ENCODE results near the gene DESI1. TPM values are rescaled to one million over a fixed set of nuclear protein-coding genes. Genes with fewer than 3 reads are reported as not detected.

DESI1 gene
- total and polyA plus RNA-seq, 7 experiments from 2014 or later, result 10.9 to 45.7 (median 23.7) TPM

DNA sequence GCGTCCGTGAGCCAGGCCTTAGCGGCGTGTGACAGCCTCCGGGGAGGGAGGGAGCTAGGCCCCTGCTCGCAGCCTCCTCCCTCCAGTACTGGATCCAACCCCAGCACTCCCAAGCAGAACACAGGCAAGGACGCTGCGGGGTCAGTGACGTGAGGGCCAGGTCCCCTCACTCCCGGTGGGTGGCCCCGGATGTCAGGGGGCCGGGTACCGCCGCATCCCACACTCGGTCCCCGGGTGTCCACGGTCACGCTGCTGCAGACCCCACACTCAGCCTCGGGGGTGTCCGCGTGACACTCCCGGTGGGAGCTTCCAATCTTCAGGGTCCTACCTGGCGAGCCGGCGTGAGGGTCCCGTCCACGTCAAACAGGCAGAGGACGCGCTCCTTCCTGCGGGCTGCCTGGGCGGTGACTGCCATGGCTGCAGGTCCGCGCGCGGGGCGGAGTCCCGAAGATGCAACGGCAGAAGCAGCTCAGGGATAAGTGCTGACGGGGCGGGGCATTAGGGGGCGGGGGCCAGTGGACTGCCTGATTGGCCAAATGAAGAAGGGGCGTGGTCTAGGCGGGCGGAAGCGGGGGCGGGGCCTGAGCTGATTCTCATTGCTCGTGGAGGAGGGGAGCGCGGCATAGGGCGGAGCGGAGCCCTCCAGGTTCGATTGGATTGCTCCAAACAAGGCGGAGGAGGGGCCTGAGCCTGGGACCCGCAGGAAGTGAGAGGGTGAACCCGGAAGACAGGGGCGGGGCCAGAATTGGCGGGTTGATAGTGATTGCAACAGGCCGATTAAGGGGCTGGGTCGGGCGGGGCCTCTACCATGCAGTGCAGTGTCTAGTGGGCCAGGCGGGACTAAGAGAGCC lies 31.2 kb downstream of the DESI1 start, which contains the start of gene PMM1:
PMM1 (minus strand) TSS at position 450 of the 851 bp plus-strand sequence; CDS start at position 415, 35 bp downstream.
- Mint-ChIP-seq H3K4me1 (peaks cover 5 to 28% (median 22%) of the 10 kb centered on the region in 7 donors), H3K27me3 (no peaks in the 10 kb centered on the region), H3K4me3 (peak within 1 kb of the TSS; percentile 76 to 96 (median 93)), H3K9me3 (no peaks in the 10 kb centered on the region), H3K27ac (peak within 1 kb of the TSS; percentile 81 to 93 (median 86)), H3K36me3 (peaks cover 0 to 4% (median 0%) of the 10 kb centered on the region in 5 donors)
- Histone ChIP-seq H3K36me3 (ENCODE audit: control insufficient read depth in 2 of 3, insufficient read depth in 3 of 3, low read length in 3 of 3) (peaks cover 0 to 6% (median 3%) of the 10 kb centered on the region in 3 experiments), H3K27me3 (ENCODE audit: control insufficient read depth in 2 of 2, insufficient read depth in 2 of 2, low read length in 2 of 2) (no peaks in the 10 kb centered on the region), H3K27ac (ENCODE audit: low read depth, low read length) (peak within 1 kb of the TSS; percentile 79), H3K9me3 (ENCODE audit: control insufficient read depth in 2 of 3, low read length in 3 of 3) (no peaks in the 10 kb centered on the region), H3K4me3 (ENCODE audit: low read length) (peak within 1 kb of the TSS; percentile 97), H3K4me1 (ENCODE audit: control insufficient read depth in 2 of 2, insufficient read depth in 2 of 2, low read length in 2 of 2) (peaks cover 9 to 11% of the 10 kb centered on the region in 2 donors)
- POLR2A ChIA-PET, result interaction anchor here (0.5 to 3.9 kb wide), 24 partner anchors 15 to 904 kb away, joined by 3 to 30 read pairs (median 4); partner anchors contain the start of genes ACO2, DESI1, PHF5A and POLR3H
- intact Hi-C loops (cut with micrococcal nuclease), result loop anchor here (1.0 to 2.0 kb wide), 10 partner anchors 12 to 638 kb away; partner anchors contain the start of genes ACO2 (in 2 of the 2), DESI1 (in 2 of the 2), POLR3H (in 2 of the 2) and TEF (in 2 of the 2)
- ATAC-seq, result peak; percentile 99
- CTCF ChIA-PET, result no interaction called here
- peak; percentile 97 to 100 (median 100) for DNase-seq

- ATAC-seq (no peak), DNase-seq (no peak)
- Histone ChIP-seq H3K4me3 (ENCODE audit: low read length) (no peak overlapping the region), H3K36me3 (ENCODE audit: control insufficient read depth in 2 of 3, insufficient read depth in 3 of 3, low read length in 3 of 3) (peaks cover 0 to 29% (median 3%) of the 10 kb centered on the region in 3 experiments), H3K4me1 (ENCODE audit: control insufficient read depth in 2 of 2, insufficient read depth in 2 of 2, low read length in 2 of 2) (peaks cover 9 to 11% of the 10 kb centered on the region in 2 donors), H3K27ac (ENCODE audit: low read depth, low read length) (no peak overlapping the region), H3K27me3 (ENCODE audit: control insufficient read depth in 2 of 2, insufficient read depth in 2 of 2, low read length in 2 of 2) (no peaks in the 10 kb centered on the region), H3K9me3 (ENCODE audit: control insufficient read depth in 2 of 3, low read length in 3 of 3) (no peaks in the 10 kb centered on the region)
- POLR2A ChIA-PET, result interaction anchor here (0.7 kb wide), 1 partner anchor 672 kb away, joined by 3 read pairs; no protein-coding TSS in a partner anchor
- H3K4me1 Mint-ChIP-seq, result peaks cover 5 to 28% (median 22%) of the 10 kb centered on the region in 7 donors
- H3K9me3 Mint-ChIP-seq, result no peaks in the 10 kb centered on the region
- CTCF ChIA-PET, result interaction anchor here (0.5 kb wide), 1 partner anchor 39 kb away, joined by 3 read pairs; no protein-coding TSS in a partner anchor
- peak overlapping the region in 2 of 9 donors; percentile 14 to 23 for H3K27ac Mint-ChIP-seq
- H3K36me3 Mint-ChIP-seq, result peaks cover 0 to 17% (median 4%) of the 10 kb centered on the region in 5 donors
- intact Hi-C loops (cut with micrococcal nuclease), result no loop called here
- no peaks in the 10 kb centered on the region for H3K27me3 Mint-ChIP-seq
- peak overlapping the region in 5 of 10 donors; percentile 21 to 76 (median 27) for H3K4me3 Mint-ChIP-seq
These were observed 33.5 kb downstream of the DESI1 start for GRCh38 chr22:41587347-41587723.

- H3K4me3 Mint-ChIP-seq, result no peak overlapping the region
- POLR2A ChIA-PET, result no interaction called here
- peaks cover 5 to 27% (median 22%) of the 10 kb centered on the region in 7 donors for H3K4me1 Mint-ChIP-seq
These were observed 34.9 kb downstream of the DESI1 start for GRCh38 chr22:41585898-41586297.

GRCh38 chr22:41584881-41585280 lies 36.0 kb downstream of the DESI1 start:
- H3K4me3 Mint-ChIP-seq, result no peak overlapping the region
- H3K4me1 ChIP-seq (ENCODE audit: control insufficient read depth in 2 of 2, insufficient read depth in 2 of 2, low read length in 2 of 2), result peaks cover 8 to 9% of the 10 kb centered on the region in 2 donors
- no peaks in the 10 kb centered on the region for H3K27me3 Mint-ChIP-seq
- DNase-seq (no peak), ATAC-seq (no peak)
- no peaks in the 10 kb centered on the region for H3K27me3 ChIP-seq (ENCODE audit: control insufficient read depth in 2 of 2, insufficient read depth in 2 of 2, low read length in 2 of 2)
- CTCF ChIA-PET, result no interaction called here
- peaks cover 0 to 48% (median 3%) of the 10 kb centered on the region in 3 experiments for H3K36me3 ChIP-seq (ENCODE audit: control insufficient read depth in 2 of 3, insufficient read depth in 3 of 3, low read length in 3 of 3)
- H3K27ac ChIP-seq (ENCODE audit: low read depth, low read length), result no peak overlapping the region
- intact Hi-C loops (cut with micrococcal nuclease), result loop anchor here in 1 of 2 donors (1.0 kb wide), 1 partner anchor 59 kb away; no protein-coding TSS in a partner anchor
- peaks cover 5 to 28% (median 20%) of the 10 kb centered on the region in 7 donors for H3K4me1 Mint-ChIP-seq
- H3K27ac Mint-ChIP-seq, result peak overlapping the region in 2 of 9 donors; percentile 8 to 14
- POLR2A ChIA-PET, result no interaction called here
- H3K36me3 Mint-ChIP-seq, result peaks cover 0 to 24% (median 4%) of the 10 kb centered on the region in 5 donors
- no peak overlapping the region for H3K4me3 ChIP-seq (ENCODE audit: low read length)
- no peaks in the 10 kb centered on the region for H3K9me3 Mint-ChIP-seq
- no peaks in the 10 kb centered on the region for H3K9me3 ChIP-seq (ENCODE audit: control insufficient read depth in 2 of 3, low read length in 3 of 3)

More at GRCh38 chr22:41585898-41586297, 34.9 kb downstream of the DESI1 start:
- Histone ChIP-seq H3K27me3 (ENCODE audit: control insufficient read depth in 2 of 2, insufficient read depth in 2 of 2, low read length in 2 of 2) (no peaks in the 10 kb centered on the region), H3K4me3 (ENCODE audit: low read length) (no peak overlapping the region), H3K9me3 (ENCODE audit: control insufficient read depth in 2 of 3, low read length in 3 of 3) (no peaks in the 10 kb centered on the region), H3K4me1 (ENCODE audit: control insufficient read depth in 2 of 2, insufficient read depth in 2 of 2, low read length in 2 of 2) (peaks cover 9 to 11% of the 10 kb centered on the region in 2 donors), H3K36me3 (ENCODE audit: control insufficient read depth in 2 of 3, insufficient read depth in 3 of 3, low read length in 3 of 3) (peaks cover 0 to 40% (median 3%) of the 10 kb centered on the region in 3 experiments), H3K27ac (ENCODE audit: low read depth, low read length) (no peak overlapping the region)
- Mint-ChIP-seq H3K27ac (peak overlapping the region in 5 of 9 donors; percentile 37 to 62 (median 49)), H3K9me3 (no peaks in the 10 kb centered on the region), H3K27me3 (no peaks in the 10 kb centered on the region), H3K36me3 (peaks cover 0 to 19% (median 4%) of the 10 kb centered on the region in 5 donors)
- intact Hi-C loops (cut with micrococcal nuclease), result no loop called here
- DNase-seq, result no peak
- CTCF ChIA-PET, result no interaction called here
- no peak for ATAC-seq

DNA sequence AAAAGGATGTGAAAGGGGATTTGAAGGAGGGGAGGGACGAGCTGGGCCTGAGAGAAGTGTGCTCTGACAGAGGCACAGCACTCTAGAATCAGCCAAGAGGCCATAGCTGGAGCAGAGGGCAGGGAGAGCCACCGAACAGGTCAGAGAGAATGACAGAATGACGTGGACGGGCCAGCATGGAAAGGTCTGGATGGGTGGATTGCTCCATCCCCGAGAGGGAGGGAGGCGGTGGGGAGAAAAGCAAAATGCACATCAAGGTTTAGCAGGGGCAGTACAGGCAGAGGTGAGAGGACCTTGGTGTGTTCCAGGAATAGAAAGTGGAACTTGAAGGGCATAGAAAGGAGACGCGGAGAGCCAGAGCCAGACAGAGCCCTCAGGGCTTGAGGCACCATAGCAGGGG lies 38.1 kb downstream of the DESI1 start:
- POLR2A ChIA-PET, result no interaction called here
- H3K27me3 Mint-ChIP-seq, result no peaks in the 10 kb centered on the region
- H3K27ac Mint-ChIP-seq, result peak overlapping the region in 2 of 9 donors; percentile 32 to 75
- peaks cover 0 to 28% (median 4%) of the 10 kb centered on the region in 5 donors for H3K36me3 Mint-ChIP-seq
- Histone ChIP-seq H3K9me3 (ENCODE audit: control insufficient read depth in 2 of 3, low read length in 3 of 3) (no peaks in the 10 kb centered on the region), H3K4me3 (ENCODE audit: low read length) (no peak overlapping the region), H3K27ac (ENCODE audit: low read depth, low read length) (no peak overlapping the region), H3K4me1 (ENCODE audit: control insufficient read depth in 2 of 2, insufficient read depth in 2 of 2, low read length in 2 of 2) (no peaks in the 10 kb centered on the region), H3K36me3 (ENCODE audit: control insufficient read depth in 2 of 3, insufficient read depth in 3 of 3, low read length in 3 of 3) (peaks cover 0 to 70% (median 3%) of the 10 kb centered on the region in 3 experiments), H3K27me3 (ENCODE audit: control insufficient read depth in 2 of 2, insufficient read depth in 2 of 2, low read length in 2 of 2) (no peaks in the 10 kb centered on the region)
- intact Hi-C loops (cut with micrococcal nuclease), result no loop called here
- H3K4me1 Mint-ChIP-seq, result peaks cover under 1 to 12% (median 6%) of the 10 kb centered on the region in 7 donors
- no peak for DNase-seq
- H3K9me3 Mint-ChIP-seq, result no peaks in the 10 kb centered on the region
- CTCF ChIA-PET, result no interaction called here
- H3K4me3 Mint-ChIP-seq, result no peak overlapping the region
- ATAC-seq, result no peak

GRCh38 chr22:41579997-41580355 lies 40.9 kb downstream of the DESI1 start:
- no peak overlapping the region for H3K4me3 ChIP-seq (ENCODE audit: low read length)
- Mint-ChIP-seq H3K27ac (no peak overlapping the region), H3K27me3 (no peaks in the 10 kb centered on the region), H3K9me3 (no peaks in the 10 kb centered on the region), H3K4me3 (no peak overlapping the region), H3K36me3 (peaks cover 0 to 38% (median 4%) of the 10 kb centered on the region in 5 donors), H3K4me1 (peaks cover 0 to 5% (median 0%) of the 10 kb centered on the region in 7 donors)
- ChIA-PET POLR2A (interaction anchor here (0.7 kb wide), 1 partner anchor 17 kb away, joined by 3 read pairs; no protein-coding TSS in a partner anchor), CTCF (interaction anchor here (1.4 kb wide), 1 partner anchor 176 kb away, joined by 3 read pairs; no protein-coding TSS in a partner anchor)
- no peak overlapping the region for H3K27ac ChIP-seq (ENCODE audit: low read depth, low read length)
- ATAC-seq (no peak), DNase-seq (no peak)
- H3K4me1 ChIP-seq (ENCODE audit: control insufficient read depth in 2 of 2, insufficient read depth in 2 of 2, low read length in 2 of 2), result no peaks in the 10 kb centered on the region
- intact Hi-C loops (cut with micrococcal nuclease), result no loop called here
- no peaks in the 10 kb centered on the region for H3K27me3 ChIP-seq (ENCODE audit: control insufficient read depth in 2 of 2, insufficient read depth in 2 of 2, low read length in 2 of 2)
- H3K9me3 ChIP-seq (ENCODE audit: control insufficient read depth in 2 of 3, low read length in 3 of 3), result no peaks in the 10 kb centered on the region
- H3K36me3 ChIP-seq (ENCODE audit: control insufficient read depth in 2 of 3, insufficient read depth in 3 of 3, low read length in 3 of 3), result peaks cover 0 to 93% (median 2%) of the 10 kb centered on the region in 3 experiments
